ENCODE measurements around the gene ZNF276. TPM values are rescaled to one million over a fixed set of nuclear protein-coding genes. Genes with fewer than 3 reads are reported as not detected.
"Not testable (repeated sequence)": the region's sequence is repeated elsewhere in the genome, so short reads cannot be mapped to it uniquely, and the experiment has no call there.

The ZNF276 gene
- total RNA-seq, 1 donor from 2014 or later = 39.8 TPM

GRCh38 chr16:89761304-89761922, 40.1 kb downstream of the ZNF276 start:
- DNase-seq (ENCODE audit: low spot score) (no peak), ATAC-seq (no peak)
- intact Hi-C loops (cut with DNase I) = no loop called here

- ATAC-seq = peak; percentile 78
- intact Hi-C loops (cut with DNase I) = no loop called here
- no peak for DNase-seq (ENCODE audit: low spot score)
These were observed 43.4 kb downstream of the ZNF276 start for GRCh38 chr16:89764711-89765201.

DNA sequence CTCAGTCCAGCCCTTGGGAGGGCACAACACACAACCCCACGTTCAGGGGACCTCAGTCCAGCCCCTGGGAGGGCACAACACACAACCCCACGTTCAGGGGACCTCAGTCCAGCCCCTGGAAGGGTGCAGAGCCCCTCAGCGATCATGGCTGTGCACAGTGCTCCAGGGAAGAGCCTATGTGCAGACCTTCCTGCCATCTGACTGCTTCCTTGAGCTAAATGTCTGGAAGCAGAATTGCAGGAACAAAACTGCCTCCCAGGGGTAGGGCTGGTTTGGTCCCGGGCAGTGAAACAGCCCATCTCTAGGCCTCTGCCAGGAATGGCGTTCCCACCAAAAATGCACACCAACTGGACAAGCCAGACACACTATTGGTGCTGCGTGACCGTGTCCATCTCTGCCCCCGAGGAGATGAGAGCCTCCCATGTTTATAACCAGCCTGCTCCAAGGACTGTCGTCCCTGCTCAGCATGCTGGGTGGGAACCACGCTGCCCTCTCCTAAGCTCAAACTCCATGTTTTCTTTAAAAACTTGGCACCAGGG, 44.0 kb downstream of the ZNF276 start:
- intact Hi-C loops (cut with DNase I) = no loop called here
- ATAC-seq (no peak), DNase-seq (ENCODE audit: low spot score) (no peak)

DNA sequence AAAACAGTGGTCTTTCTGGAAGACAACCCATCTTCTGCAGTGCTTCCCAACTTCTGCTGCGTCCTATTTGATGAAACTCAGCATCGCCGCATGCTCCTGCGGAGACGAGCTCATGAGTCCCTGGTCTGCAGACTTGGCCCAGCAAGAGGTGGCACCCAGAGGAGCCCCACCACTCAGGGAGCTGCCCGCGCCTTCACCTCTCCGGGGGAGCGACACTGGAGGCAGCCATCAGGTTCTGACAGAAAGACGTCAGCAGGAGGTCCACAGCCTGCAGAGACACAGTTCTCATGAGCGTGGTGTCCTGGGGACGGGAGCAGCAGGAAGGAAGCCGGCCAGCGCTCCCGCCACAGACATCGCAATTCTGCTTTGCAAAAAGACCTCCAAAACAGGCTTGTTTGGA, 49.0 kb downstream of the ZNF276 start:
- ATAC-seq = no peak
- DNase-seq (ENCODE audit: low spot score) = no peak
- intact Hi-C loops (cut with DNase I) = no loop called here

DNA sequence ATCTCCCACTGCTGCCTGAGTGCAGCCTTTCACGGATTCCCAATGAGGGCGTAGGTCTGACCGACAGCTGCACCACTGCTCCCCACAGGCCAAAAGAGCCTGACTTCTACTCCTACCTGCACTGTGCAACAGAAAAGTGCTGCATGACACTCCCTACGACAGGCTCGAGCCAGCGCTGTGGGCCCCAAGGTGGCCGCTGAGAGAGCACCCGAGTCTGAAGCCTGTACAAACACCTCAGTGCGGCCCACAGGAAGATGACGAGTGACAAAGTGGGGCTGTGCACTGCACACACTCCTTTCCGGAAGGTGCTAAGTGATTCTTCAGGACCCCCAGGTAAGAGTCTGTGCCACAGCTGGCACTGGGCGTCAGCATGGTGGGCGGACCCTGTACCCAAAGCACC, 53.9 kb downstream of the ZNF276 start:
- DNase-seq (ENCODE audit: low spot score) (no peak), ATAC-seq (no peak)
- intact Hi-C loops (cut with DNase I) = no loop called here

DNA sequence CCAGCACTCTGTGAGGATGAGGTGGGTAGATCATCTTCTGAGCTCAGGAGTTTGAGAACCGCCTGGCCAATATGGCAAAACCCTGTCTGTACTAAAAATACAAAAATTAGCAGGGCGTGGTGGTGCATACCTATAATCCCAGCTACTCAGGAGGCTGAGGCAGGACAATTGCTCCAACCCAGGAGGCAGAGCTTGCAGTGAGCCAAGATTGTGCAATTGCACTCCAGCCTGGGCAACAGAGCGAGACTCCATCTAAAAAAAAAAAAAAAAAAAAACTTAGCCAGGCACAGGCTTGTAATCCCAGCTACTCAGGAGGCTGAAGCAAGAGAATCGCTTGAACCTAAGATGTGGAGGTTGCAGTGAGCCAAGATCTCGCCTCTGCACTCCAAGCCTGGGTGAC, 56.9 kb downstream of the ZNF276 start:
- intact Hi-C loops (cut with DNase I); ATAC-seq; DNase-seq (ENCODE audit: low spot score): not testable (repeated sequence)

DNA sequence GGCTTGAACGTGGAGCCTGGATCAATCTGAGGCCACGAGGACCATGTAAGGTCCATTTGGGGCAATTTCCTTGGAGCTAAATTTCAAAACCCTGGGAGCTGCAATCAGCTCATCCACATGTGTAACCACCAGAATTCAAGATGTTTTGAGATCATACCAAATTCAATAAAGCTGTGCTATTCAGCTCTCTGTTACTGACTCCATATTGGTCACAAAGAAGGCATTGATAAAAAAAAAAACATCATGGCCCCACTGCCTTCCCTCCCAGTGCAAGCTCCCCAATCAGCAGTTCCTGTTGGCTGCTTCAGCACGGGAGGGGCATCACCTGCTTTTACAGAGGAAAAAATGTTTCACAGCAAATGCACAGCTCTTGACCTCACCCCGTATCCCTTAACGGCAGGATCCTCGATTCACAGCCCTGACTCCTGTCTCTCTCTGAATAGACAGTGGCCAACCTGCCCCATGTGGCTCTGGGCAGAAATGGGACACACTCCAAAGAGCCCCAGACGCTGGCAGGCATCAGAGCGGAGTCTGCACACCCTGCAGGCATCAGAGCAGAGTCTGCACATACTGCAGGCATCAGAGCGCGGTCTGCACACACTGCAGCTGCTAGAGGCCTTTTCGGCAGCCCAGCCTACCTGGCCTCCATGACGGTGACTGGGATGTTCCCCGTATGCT, 58.0 kb downstream of the ZNF276 start:
- DNase-seq (ENCODE audit: low spot score) (no peak), ATAC-seq (no peak)
- intact Hi-C loops (cut with DNase I) = no loop called here

- intact Hi-C loops (cut with DNase I) = no loop called here
- no peak for ATAC-seq
- DNase-seq (ENCODE audit: low spot score) = no peak
These were observed 58.6 kb downstream of the ZNF276 start for GRCh38 chr16:89779909-89780305.

GRCh38 chr16:89782489-89782888, 61.2 kb downstream of the ZNF276 start:
- ATAC-seq (no peak), DNase-seq (ENCODE audit: low spot score) (no peak)
- intact Hi-C loops (cut with DNase I) = no loop called here

DNA sequence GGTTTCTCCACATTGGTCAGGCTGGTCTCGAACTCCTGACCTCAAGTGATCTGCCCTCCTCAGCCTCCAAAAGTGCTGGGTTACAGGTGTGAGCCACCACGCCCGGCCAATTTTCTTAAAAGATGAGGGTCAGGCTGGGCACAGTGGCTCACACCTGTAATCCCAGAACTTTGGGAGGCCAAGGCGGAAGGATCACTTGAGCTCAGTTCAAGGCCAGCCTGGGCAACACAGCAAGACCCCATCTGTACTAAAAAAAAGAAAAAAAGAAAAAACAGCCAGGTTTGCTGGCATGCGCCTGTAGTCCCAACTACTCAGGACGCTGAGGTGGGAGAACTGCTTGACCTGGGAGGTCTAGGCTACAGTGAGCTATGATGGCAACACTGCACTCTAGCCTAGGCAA, 62.6 kb downstream of the ZNF276 start:
- intact Hi-C loops (cut with DNase I); DNase-seq (ENCODE audit: low spot score); ATAC-seq: not testable (repeated sequence)

DNA sequence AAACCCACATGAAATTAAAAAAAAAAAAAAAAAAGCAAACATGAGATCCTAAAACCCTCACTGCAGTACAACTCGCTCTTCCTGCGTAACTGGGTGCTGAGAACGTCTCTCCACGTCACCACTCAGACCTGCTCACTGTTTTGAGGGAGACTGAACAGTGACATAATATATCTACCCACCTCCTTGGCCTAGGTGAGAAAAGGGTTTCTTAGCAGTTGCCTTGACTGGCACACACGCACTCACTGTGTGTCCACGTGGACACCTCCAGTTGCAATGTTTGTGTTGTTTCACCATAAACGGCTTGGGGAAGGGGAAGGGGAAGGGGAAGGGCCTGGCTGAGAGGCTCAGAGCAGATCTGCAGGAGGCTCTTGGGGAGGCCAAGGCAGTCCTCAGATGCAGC, 63.1 kb downstream of the ZNF276 start:
- intact Hi-C loops (cut with DNase I) = no loop called here
- ATAC-seq = no peak
- DNase-seq (ENCODE audit: low spot score) = no peak

- no peak for ATAC-seq
- no peak for DNase-seq (ENCODE audit: low spot score)
- intact Hi-C loops (cut with DNase I) = no loop called here
These were observed 64.3 kb downstream of the ZNF276 start for GRCh38 chr16:89785523-89786155.

GRCh38 chr16:89786474-89787364, 65.4 kb downstream of the ZNF276 start:
- ATAC-seq (no peak), DNase-seq (ENCODE audit: low spot score) (no peak)
- intact Hi-C loops (cut with DNase I) = no loop called here

DNA sequence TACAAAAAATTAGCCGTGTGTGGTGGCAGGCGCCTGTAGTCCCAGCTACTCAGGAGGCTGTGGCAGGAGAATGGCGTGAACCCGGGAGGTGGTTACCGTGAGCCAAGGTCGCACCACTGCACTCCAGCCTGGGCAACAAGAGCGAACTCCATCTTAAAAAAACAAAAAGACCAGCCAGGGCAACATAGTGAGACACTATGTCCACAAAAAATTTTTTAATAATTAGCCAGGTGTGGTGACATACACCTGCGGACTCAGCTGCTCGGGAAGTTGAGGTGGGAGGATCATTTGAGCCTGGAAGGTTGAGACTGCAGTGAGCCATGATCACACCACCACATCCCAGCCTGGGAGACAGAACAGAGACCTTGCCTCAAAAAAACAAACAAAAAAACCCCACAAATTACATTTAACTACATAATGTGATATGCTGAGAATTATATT, 66.0 kb downstream of the ZNF276 start:
- DNase-seq (ENCODE audit: low spot score) (no peak), ATAC-seq (no peak)
- intact Hi-C loops (cut with DNase I) = no loop called here

Other genes starting within 250 kb of the ZNF276 start
- gene ANKRD11, start 231.0 kb upstream of the ZNF276 start, total RNA-seq = 140 TPM
- 104 TPM for gene SPG7, start 213.1 kb upstream of the ZNF276 start, total RNA-seq
- 1,500 TPM for gene RPL13, start 160.9 kb upstream of the ZNF276 start, total RNA-seq
- not detected for gene CPNE7, start 145.8 kb upstream of the ZNF276 start, total RNA-seq
- not detected for gene DPEP1, start 107.9 kb upstream of the ZNF276 start, total RNA-seq
- 55.8 TPM for gene CHMP1A, start 63.8 kb upstream of the ZNF276 start, total RNA-seq
- gene SPATA33, start 63.7 kb upstream of the ZNF276 start, total RNA-seq = 6.5 TPM
- 58.8 TPM for gene CDK10, start 34.8 kb upstream of the ZNF276 start, total RNA-seq
- 10.6 TPM for gene SPATA2L, start 19.8 kb upstream of the ZNF276 start, total RNA-seq
- 14.2 TPM for gene VPS9D1, start 639 bp upstream of the ZNF276 start, total RNA-seq
- gene FANCA, start 95.1 kb downstream of the ZNF276 start, total RNA-seq = 5.3 TPM
- 3.2 TPM for gene SPIRE2, start 106.9 kb downstream of the ZNF276 start, total RNA-seq
- 206 TPM for gene TCF25, start 152.1 kb downstream of the ZNF276 start, total RNA-seq
- 5.8 TPM for gene MC1R, start 197.3 kb downstream of the ZNF276 start, total RNA-seq
- gene TUBB3, start 201.8 kb downstream of the ZNF276 start, total RNA-seq = 2.0 TPM
- gene DEF8, start 227.2 kb downstream of the ZNF276 start, total RNA-seq = 60.2 TPM